H1 (cell line): Measurements from ENCODE around the gene QRICH1. TPM values are rescaled to one million over a fixed set of nuclear protein-coding genes. Genes with fewer than 3 reads are reported as not detected.
A peak's percentile ranks its signal among the peaks of the same experiment; 100 is the strongest.

Experiments used
- CTCF ChIA-PET: fragments of 300-600 bp; sonication (Branson Sonifier 250); formaldehyde crosslinking; loops from one replicate; lab custom pipeline; 2021; ENCODE audit not compliant: partially characterized antibody; lab: Charles Lee
- POLR2A ChIA-PET: fragments of 300-600 bp; sonication (Branson Sonifier 250); formaldehyde crosslinking; loops from one replicate; lab custom pipeline; 2021; ENCODE audit warnings: inconsistent platforms; ENCODE audit not compliant: partially characterized antibody; lab: Charles Lee
- DNase-seq, 2 experiments: peaks; one replicate each; pipeline versions ENCODE4 v3.0.0 to v3.0.0-alpha.2; 2010 to 2022; ENCODE audit warnings: low spot score in 2 of 2, low read depth in 1 of 2, mixed read lengths in 1 of 2
- FAIRE-seq: peaks from 2 replicates; lab custom pipeline; 2011; peaks lifted over from hg19 to GRCh38; lab: Jason Lieb, UNC
- H2AFZ ChIP-seq: 2 replicates; pipeline ENCODE4 v1.8.1; 2012; ENCODE audit warnings: low read length, inconsistent platforms
- H2AK5ac ChIP-seq: 2 replicates; pipeline ENCODE4 v1.6.1; 2013; ENCODE audit warnings: low read depth, low read length
- H2BK120ac ChIP-seq: replicated peaks from 2 replicates; pipeline ENCODE3; 2013; ENCODE audit warnings: low read depth, low read length, inconsistent platforms
- H2BK12ac ChIP-seq: 2 replicates; pipeline ENCODE4 v1.6.1; 2013; ENCODE audit warnings: low read depth, low read length
- H2BK15ac ChIP-seq: 2 replicates; pipeline ENCODE4 v1.6.1; 2013; ENCODE audit warnings: low read length
- H2BK20ac ChIP-seq: 2 replicates; pipeline ENCODE4 v1.6.1; 2013; ENCODE audit warnings: low read length
- H2BK5ac ChIP-seq: 2 replicates; pipeline ENCODE4 v1.6.1; 2013; ENCODE audit warnings: low read depth, low read length
- H3K14ac ChIP-seq: 2 replicates; pipeline ENCODE4 v1.6.1; 2013; ENCODE audit warnings: inconsistent platforms; ENCODE audit not compliant: insufficient read length
- H3K18ac ChIP-seq: 2 replicates; pipeline ENCODE4 v1.6.1; 2013; ENCODE audit warnings: low read length; ENCODE audit errors: extremely low read depth
- H3K23ac ChIP-seq: 2 replicates; pipeline ENCODE4 v1.6.1; 2013; ENCODE audit warnings: inconsistent platforms; ENCODE audit not compliant: insufficient read length
- H3K23me2 ChIP-seq: 2 replicates; pipeline ENCODE4 v1.6.1; 2013; ENCODE audit warnings: low read depth, low read length
- H3K27ac ChIP-seq: 2 replicates; pipeline ENCODE4 v1.6.1; 2011; ENCODE audit warnings: low read depth, low read length, inconsistent platforms
- H3K27me3 ChIP-seq, 4 experiments: replicated peaks in 1 of 4; 1 replicate in 1 of 4; 2 replicates in 3 of 4; pipeline versions ENCODE4 v1.6.1 to v1.8.1; 2011 to 2013; ENCODE audit warnings: low read length in 3 of 4, mild to moderate bottlenecking in 3 of 4, inconsistent platforms in 2 of 4, mixed read lengths in 2 of 4, moderate library complexity in 1 of 4; ENCODE audit not compliant: control insufficient read depth in 3 of 4, insufficient read depth in 3 of 4; ENCODE audit errors: extremely low read depth in 1 of 4
- H3K36me3 ChIP-seq, 4 experiments: 2 replicates each; pipeline versions ENCODE4 v1.6.1 to v1.8.1; 2011 to 2013; ENCODE audit warnings: mild to moderate bottlenecking in 4 of 4, low read length in 3 of 4, moderate library complexity in 2 of 4, control low read depth in 1 of 4, inconsistent platforms in 1 of 4; ENCODE audit not compliant: insufficient read depth in 4 of 4, control insufficient read depth in 2 of 4
- H3K4ac ChIP-seq: replicated peaks from 2 replicates; pipeline ENCODE3; 2013; ENCODE audit warnings: low read length, low read depth, mixed read lengths, inconsistent platforms; ENCODE audit not compliant: insufficient read length
- H3K4me1 ChIP-seq, 4 experiments: replicated peaks in 1 of 4; 1 replicate in 1 of 4; 2 replicates in 3 of 4; pipeline versions ENCODE4 v1.6.1 to v1.8.1; 2011 to 2013; ENCODE audit warnings: low read length in 3 of 4, inconsistent platforms in 2 of 4, mixed read lengths in 1 of 4; ENCODE audit not compliant: insufficient read depth in 4 of 4, control insufficient read depth in 3 of 4
- H3K4me2 ChIP-seq, 2 experiments: 2 replicates each; pipeline versions ENCODE4 v1.6.1 to v1.8.1; 2011 to 2013; ENCODE audit warnings: low read depth in 2 of 2, low read length in 2 of 2, control low read depth in 1 of 2, inconsistent platforms in 1 of 2, mild to moderate bottlenecking in 1 of 2; ENCODE audit not compliant: insufficient read depth in 1 of 2
- H3K4me3 ChIP-seq, 4 experiments: fragments of 200-600, 300-600 bp in 1 of 4; sonication (generic), shearing (Covaris generic), sonication (Bioruptor Twin) in 1 of 4; 2 replicates each; pipeline versions ENCODE4 v1.5.1 to v1.8.1; 2011 to 2016; ENCODE audit warnings: low read length in 4 of 4, low read depth in 3 of 4, control low read depth in 2 of 4, inconsistent platforms in 2 of 4, mild to moderate bottlenecking in 2 of 4, mixed read lengths in 1 of 4, moderate library complexity in 1 of 4; ENCODE audit not compliant: insufficient read depth in 2 of 4; ENCODE audit errors: extremely low read depth in 1 of 4
- H3K56ac ChIP-seq: replicated peaks from 2 replicates; pipeline ENCODE3; 2013; ENCODE audit warnings: low read depth, mild to moderate bottlenecking, mixed read lengths, low read length, inconsistent platforms; ENCODE audit not compliant: insufficient read length
- H3K79me1 ChIP-seq: 2 replicates; pipeline ENCODE4 v1.6.1; 2013; ENCODE audit warnings: low read depth, low read length, control low read depth
- H3K79me2 ChIP-seq, 2 experiments: 2 replicates each; pipeline versions ENCODE4 v1.6.1 to v1.8.1; 2012 to 2013; ENCODE audit warnings: low read length in 2 of 2, mild to moderate bottlenecking in 2 of 2, inconsistent platforms in 1 of 2; ENCODE audit not compliant: insufficient read depth in 2 of 2, control insufficient read depth in 1 of 2
- H3K9ac ChIP-seq, 4 experiments: replicated peaks in 1 of 4; 1 replicate in 1 of 4; 2 replicates in 3 of 4; pipeline versions ENCODE4 v1.6.1 to v1.8.1; 2011 to 2013; ENCODE audit warnings: low read depth in 3 of 4, low read length in 3 of 4, control low read depth in 2 of 4, mild to moderate bottlenecking in 2 of 4, moderate library complexity in 2 of 4, inconsistent platforms in 1 of 4; ENCODE audit errors: extremely low read depth in 1 of 4
- H3K9me3 ChIP-seq, 2 experiments: 2 replicates each; pipeline versions ENCODE4 v1.6.1 to v1.8.1; 2012 to 2013; ENCODE audit warnings: mild to moderate bottlenecking in 2 of 2, moderate library complexity in 2 of 2, control low read depth in 1 of 2, inconsistent platforms in 1 of 2, low read depth in 1 of 2, low read length in 1 of 2, mixed read lengths in 1 of 2; ENCODE audit not compliant: insufficient read depth in 2 of 2
- H4K20me1 ChIP-seq, 2 experiments: replicated peaks in 1 of 2; 2 replicates each; pipeline versions ENCODE3 to v1.8.1; 2011 to 2013; ENCODE audit warnings: inconsistent platforms in 2 of 2, low read length in 2 of 2, mild to moderate bottlenecking in 1 of 2; ENCODE audit not compliant: insufficient read depth in 2 of 2, control insufficient read depth in 1 of 2
- H4K5ac ChIP-seq: 2 replicates; pipeline ENCODE4 v1.6.1; 2013; ENCODE audit warnings: low read length, low read depth, mixed read lengths, inconsistent platforms; ENCODE audit not compliant: insufficient read length
- H4K8ac ChIP-seq: 2 replicates; pipeline ENCODE4 v1.8.0; 2013; ENCODE audit warnings: mild to moderate bottlenecking, moderate library complexity, low read length, inconsistent platforms; ENCODE audit not compliant: insufficient read depth; ENCODE audit errors: extremely low read depth
- H4K91ac ChIP-seq: replicated peaks from 2 replicates; pipeline ENCODE3; 2013; ENCODE audit warnings: low read length, mixed read lengths, inconsistent platforms; ENCODE audit not compliant: insufficient read length
- BRCA1 ChIP-seq: IDR thresholded peaks from 2 replicates; pipeline ENCODE4 v1.6.1; 2012; ENCODE audit warnings: low read depth, low read length, improper control_type of control experiment
- CHD2 ChIP-seq: IDR thresholded peaks from 2 replicates; pipeline ENCODE4 v1.6.1; 2012; ENCODE audit warnings: low read length, improper control_type of control experiment
- CREB1 ChIP-seq: IDR thresholded peaks from 2 replicates; pipeline ENCODE4 v1.6.1; 2012; ENCODE audit warnings: inconsistent platforms
- KDM5A ChIP-seq: fragments of 200-600 bp; IDR thresholded peaks from 2 replicates; pipeline ENCODE4 v1.7.1; 2012; ENCODE audit warnings: mild to moderate bottlenecking, low read length, inconsistent platforms, mixed read lengths
- PHF8 ChIP-seq: fragments of 200-600 bp; sonication (generic); conservative IDR thresholded peaks from 2 replicates; pipeline ENCODE4 v1.7.1; 2012; ENCODE audit warnings: low read depth, mild to moderate bottlenecking, inconsistent platforms, low read length, moderate library complexity
- POLR2A ChIP-seq, 2 experiments: IDR thresholded peaks; 1 replicate in 1 of 2; 2 replicates in 1 of 2; pipeline ENCODE4 v1.6.1; 2011; ENCODE audit warnings: low read depth in 2 of 2, low read length in 2 of 2, mild to moderate bottlenecking in 2 of 2; ENCODE audit errors: control extremely low read depth in 1 of 2
- RAD21 ChIP-seq, 2 experiments: IDR thresholded peaks in 1 of 2; conservative IDR thresholded peaks in 1 of 2; 2 replicates each; pipeline ENCODE4 v1.6.1; 2011; ENCODE audit warnings: low read depth in 2 of 2, low read length in 2 of 2, improper control_type of control experiment in 1 of 2, inconsistent platforms in 1 of 2, mild to moderate bottlenecking in 1 of 2, moderate library complexity in 1 of 2
- RXRA ChIP-seq: IDR thresholded peaks from 2 replicates; pipeline ENCODE4 v1.6.1; 2011; ENCODE audit warnings: low read depth, mild to moderate bottlenecking, low read length, moderate library complexity; ENCODE audit not compliant: insufficient read depth
- SIN3A ChIP-seq, 2 experiments: IDR thresholded peaks in 1 of 2; conservative IDR thresholded peaks in 1 of 2; 2 replicates each; pipeline ENCODE4 v1.6.1; 2011 to 2012; ENCODE audit warnings: low read length in 2 of 2, improper control_type of control experiment in 1 of 2, low read depth in 1 of 2, mild to moderate bottlenecking in 1 of 2
- SIRT6 ChIP-seq: IDR thresholded peaks from one replicate; pipeline ENCODE4 v1.7.1; 2012; ENCODE audit warnings: low read length, inconsistent platforms
- SRF ChIP-seq: IDR thresholded peaks from 2 replicates; pipeline ENCODE4 v1.6.1; 2011; ENCODE audit warnings: mild to moderate bottlenecking, low read depth, low read length, moderate library complexity
- YY1 ChIP-seq: IDR thresholded peaks from 2 replicates; pipeline ENCODE4 v1.6.1; 2011; ENCODE audit warnings: low read depth, mild to moderate bottlenecking, low read length
- WGBS, 2 experiments: shearing (Covaris generic) in 1 of 2; methylation state at CpG; one replicate each; pipeline versions ENCODE4 v1.1.6 to v1.1.7; 2013 to 2015; ENCODE audit warnings: low lambda C conversion rate in 2 of 2, mixed read lengths in 2 of 2, inconsistent platforms in 1 of 2, low coverage in 1 of 2, missing lambda C conversion rate in 1 of 2; ENCODE audit not compliant: insufficient replicate concordance in 2 of 2, insufficient coverage in 1 of 2, insufficient read length in 1 of 2; ENCODE audit errors: extremely low coverage in 1 of 2, missing lambda C conversion rate in 1 of 2; 5-methylcytosine and 5-hydroxymethylcytosine counted together
- polyA plus RNA-seq, 7 experiments: library from polyadenylated mRNA; depleted of rRNA in 3 of 7; stranded (reverse) in 5 of 7; unstranded in 2 of 7; fragments of >200 nt in 5 of 7; fragments of 200-250 nt in 2 of 7; gene quantifications; 1 replicate in 5 of 7; 2 replicates in 1 of 7; 4 replicates in 1 of 7; pipeline versions ENCODE4 v1.2.1 to v1.2.3, GENCODE V29; 2011 to 2013; ENCODE audit warnings: missing spikeins in 2 of 7, mixed read lengths in 2 of 7
- total RNA-seq: library from RNA; stranded (reverse); fragmentation: NEBNext Ultra II Directional; extraction: Animal tissue kit (Norgen Biotek cat#: 25700); gene quantifications from 2 replicates; pipeline ENCODE4 v1.2.1, GENCODE V29; 2021

The QRICH1 gene
- total and polyA plus RNA-seq, 2 of the 8 experiments (the other 6 are each of a cell fraction or from before 2014, with no cell fraction given): 128 to 142 TPM

DNA sequence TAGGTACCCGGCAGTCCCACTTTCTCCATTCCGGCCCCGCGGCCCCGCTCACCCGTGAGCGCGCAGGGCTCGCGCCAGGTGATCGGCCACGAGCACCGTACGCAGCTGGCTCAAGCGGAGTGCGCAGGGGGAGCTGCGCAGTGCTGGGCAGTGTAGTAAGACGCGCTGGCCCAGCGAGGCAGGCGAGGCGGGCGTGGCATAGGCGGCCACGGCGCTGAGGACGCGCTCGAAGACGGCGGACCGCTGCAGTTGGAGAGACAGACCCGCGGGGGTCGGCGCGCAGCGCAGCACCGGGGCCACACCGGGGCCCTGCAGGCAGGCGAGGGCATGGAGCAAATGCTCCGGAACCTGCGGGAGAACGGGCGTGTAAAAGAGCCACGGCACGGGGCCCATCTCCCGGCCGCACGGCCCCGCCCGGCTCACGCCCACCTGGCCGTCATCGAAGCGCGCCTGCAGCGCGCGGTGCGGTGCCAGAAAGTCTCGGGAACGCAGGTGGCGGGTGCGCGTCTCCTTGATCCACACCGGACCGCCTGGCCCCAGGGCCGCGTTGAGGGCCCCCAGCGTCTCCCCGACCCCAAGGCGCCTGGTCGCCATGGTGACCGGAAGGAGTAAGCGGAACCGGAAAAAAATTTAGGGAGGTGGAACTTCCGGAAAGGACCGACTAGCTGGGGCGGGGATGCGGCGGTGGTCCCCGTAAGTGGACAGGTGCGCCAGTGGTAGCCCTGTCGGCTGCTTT is 75.7 kb downstream of the QRICH1 start, which contains the start of gene DALRD3:
Gene DALRD3 (minus strand): TSS at position 610 of the 736 bp plus-strand sequence. CDS start 16 bp downstream, at position 594.
- Histone ChIP-seq H3K27ac (peak within 1 kb of the TSS; percentile 32; the same call in 1 of the 2 replicates), H2AK5ac (no peak within 1 kb of the TSS), H3K79me2 (peaks cover 0 to 23% of the 10 kb centered on the region in 2 experiments; a peak in 2 of 4 replicates), H2BK5ac (peak within 1 kb of the TSS; percentile 90), H2BK12ac (no peak within 1 kb of the TSS), H4K5ac (peak within 1 kb of the TSS; percentile 73), H4K20me1 (peaks cover 23 to 26% of the 10 kb centered on the region in 2 experiments), H3K36me3 (peaks cover 11 to 34% (median 19%) of the 10 kb centered on the region in 4 experiments), H3K4ac (peak within 1 kb of the TSS; percentile 80), H4K8ac (peak within 1 kb of the TSS; percentile 93; the same call in 1 of the 2 replicates), H3K18ac (peak within 1 kb of the TSS; percentile 71), H2BK15ac (no peak within 1 kb of the TSS), H3K4me2 (peak within 1 kb of the TSS; percentile 88 to 90), H3K9ac (peak within 1 kb of the TSS; percentile 36 to 54 (median 49)), H3K14ac (no peak within 1 kb of the TSS), H3K9me3 (no peaks in the 10 kb centered on the region), H3K79me1 (peaks cover 8% of the 10 kb centered on the region), H2BK20ac (no peak within 1 kb of the TSS), H2BK120ac (no peak within 1 kb of the TSS), H4K91ac (no peak within 1 kb of the TSS), H3K27me3 (no peaks in the 10 kb centered on the region), H3K56ac (peak within 1 kb of the TSS; percentile 37), H3K4me3 (peak within 1 kb of the TSS; percentile 44 to 77 (median 69)), H2AFZ (no peak within 1 kb of the TSS; the same call in 1 of the 2 replicates), H3K4me1 (peaks cover 0 to 21% (median 12%) of the 10 kb centered on the region in 4 experiments; a peak in 6 of 7 replicates), H3K23ac (no peak within 1 kb of the TSS), H3K23me2 (peaks cover 32% of the 10 kb centered on the region)
- FAIRE-seq (no peak), DNase-seq (peak; percentile 47 to 85)
- ChIA-PET CTCF (interaction anchor here (2.1 to 24.3 kb wide), 3 partner anchors 14 to 152 kb away, joined by 7 to 467 read pairs (median 42); partner anchors contain the start of genes KLHDC8B, P4HTM and WDR6), POLR2A (interaction anchor here (0.5 to 38.8 kb wide), 8 partner anchors 5 to 759 kb away, joined by 3 to 1518 read pairs (median 70); partner anchors contain the start of genes DALRD3, IMPDH2, NDUFAF3 and P4HTM)
- WGBS, 2 experiments: 2% methylated on average over 82 of the region's 85 CpGs; no CpG with 5 or more reads in 1 of the 2 experiments
- TF ChIP-seq RAD21 (IDR thresholded peaks at IDR 0.05 in 1 of 2, conservative IDR thresholded peaks at IDR 0.05 in 1 of 2; ENCODE audit: low read depth in 2 of 2, low read length in 2 of 2) (no peak), KDM5A (peak; percentile 33; the same call in 1 of the 2 replicates), CHD2 (no peak), CREB1 (peak; percentile 95), RXRA (no peak), PHF8 (peak; percentile 59; the same call in 1 of the 2 replicates), SIRT6 (no peak), SRF (no peak), YY1 (no peak), SIN3A (conservative IDR thresholded peaks at IDR 0.05 in 1 of 2, IDR thresholded peaks at IDR 0.05 in 1 of 2; ENCODE audit: low read depth in 1 of 2, low read length in 2 of 2) (peak; percentile 61 to 79; a peak in 3 of 4 replicates), BRCA1 (no peak), POLR2A (IDR thresholded peaks at IDR 0.05; ENCODE audit: control extremely low read depth in 1 of 2, low read depth in 2 of 2, low read length in 2 of 2) (peak in 1 of 2 experiments; percentile 26; a peak in 1 of 3 replicates)
